HG03521 (cell line): ENCODE measurements around the gene TTF2.
"Not testable (repeated sequence)": the region's sequence is repeated elsewhere in the genome, so short reads cannot be mapped to it uniquely, and the experiment has no call there.

Experiments used
- ATAC-seq: cut with Tn5 transposase; IDR thresholded peaks from one replicate; pipeline ENCODE4 v1.9.1; 2021; ENCODE audit warnings: mild to moderate bottlenecking, moderate library complexity; ENCODE audit not compliant: unreplicated experiment

The TTF2 gene

GRCh38 chr1:117092594-117092993 is 32.5 kb downstream of the TTF2 start:
- no peak for ATAC-seq

- ATAC-seq, result no peak
Measured at GRCh38 chr1:117093091-117093534, 33.0 kb downstream of the TTF2 start.

- ATAC-seq, result peak; percentile 71
Measured at GRCh38 chr1:117093870-117094621, 33.9 kb downstream of the TTF2 start.

GRCh38 chr1:117094841-117095604 is 34.9 kb downstream of the TTF2 start:
- no peak for ATAC-seq

- ATAC-seq, result no peak
Measured at GRCh38 chr1:117096951-117097408, 36.9 kb downstream of the TTF2 start.

- no peak for ATAC-seq
Measured at GRCh38 chr1:117097443-117097842, 37.3 kb downstream of the TTF2 start.

GRCh38 chr1:117098287-117098890 is 38.3 kb downstream of the TTF2 start:
- ATAC-seq, result no peak

- no peak for ATAC-seq
Measured at GRCh38 chr1:117101334-117101733, 41.2 kb downstream of the TTF2 start.

GRCh38 chr1:117101858-117102257 is 41.7 kb downstream of the TTF2 start:
- not testable (repeated sequence) for ATAC-seq

GRCh38 chr1:117104986-117105385 is 44.9 kb downstream of the TTF2 start:
- ATAC-seq, result no peak

GRCh38 chr1:117105722-117106121 is 45.6 kb downstream of the TTF2 start:
- no peak for ATAC-seq

GRCh38 chr1:117106478-117106877 is 46.4 kb downstream of the TTF2 start:
- no peak for ATAC-seq

GRCh38 chr1:117107364-117107763 is 47.2 kb downstream of the TTF2 start:
- no peak for ATAC-seq

GRCh38 chr1:117110774-117111173 is 50.6 kb downstream of the TTF2 start:
- no peak for ATAC-seq

GRCh38 chr1:117112047-117112717 is 52.1 kb downstream of the TTF2 start:
- no peak for ATAC-seq

GRCh38 chr1:117113199-117113598 is 53.1 kb downstream of the TTF2 start:
- no peak for ATAC-seq

GRCh38 chr1:117114877-117115276 is 54.8 kb downstream of the TTF2 start:
- no peak for ATAC-seq

- no peak for ATAC-seq
Measured at GRCh38 chr1:117116090-117116783, 56.1 kb downstream of the TTF2 start.

- ATAC-seq, result no peak
Measured at GRCh38 chr1:117116784-117117130, 56.6 kb downstream of the TTF2 start.

- ATAC-seq, result no peak
Measured at GRCh38 chr1:117117697-117118096, 57.6 kb downstream of the TTF2 start.

- no peak for ATAC-seq
Measured at GRCh38 chr1:117118137-117118536, 58.0 kb downstream of the TTF2 start.
